Midbrain (tissue), 1 donor: ENCODE results near the gene CDH18.

Source experiments
- DNase-seq: peaks from one replicate; lab custom pipeline; 2025; lab: John Stamatoyannopoulos, UW

Gene CDH18

DNA sequence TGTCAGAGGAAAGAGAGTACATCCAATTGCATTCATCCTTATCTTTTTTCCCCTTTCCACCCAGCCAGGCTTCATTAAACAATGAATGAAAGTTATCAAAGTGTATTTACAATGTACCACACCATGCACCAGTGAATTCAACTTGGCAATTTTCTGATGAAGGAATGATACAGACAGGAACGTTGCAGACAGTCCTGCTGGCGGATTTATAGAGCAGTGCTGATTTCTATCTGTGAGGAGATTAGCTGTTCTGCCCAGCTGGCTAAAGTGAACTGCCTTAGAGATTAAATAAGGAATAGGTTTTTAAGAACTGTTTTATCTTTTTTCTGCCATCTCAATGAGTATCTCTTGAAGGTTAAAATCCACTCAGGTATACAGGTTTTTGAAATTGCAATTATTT, 403.9 kb downstream of the CDH18 start:
- no peak for DNase-seq

DNA sequence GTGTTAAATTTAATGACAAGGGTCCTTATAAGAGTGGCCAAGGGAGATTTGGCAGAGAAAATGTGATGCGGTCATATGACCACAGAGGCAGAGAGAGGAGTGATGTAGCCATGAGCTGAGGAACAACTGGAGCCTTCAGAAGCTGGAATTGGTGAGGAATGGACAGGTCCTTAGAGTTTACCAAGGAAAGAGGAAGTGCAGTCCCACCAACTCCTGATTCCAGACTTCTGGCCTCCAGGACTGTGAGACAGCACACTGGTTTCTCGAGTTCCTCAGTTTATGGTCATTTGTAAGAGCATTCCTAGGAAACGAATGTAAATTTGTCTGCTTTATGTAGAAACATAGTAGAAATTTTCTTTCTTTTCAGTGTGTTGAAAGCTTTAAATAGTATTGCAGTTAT, 410.1 kb downstream of the CDH18 start:
- DNase-seq = no peak

DNA sequence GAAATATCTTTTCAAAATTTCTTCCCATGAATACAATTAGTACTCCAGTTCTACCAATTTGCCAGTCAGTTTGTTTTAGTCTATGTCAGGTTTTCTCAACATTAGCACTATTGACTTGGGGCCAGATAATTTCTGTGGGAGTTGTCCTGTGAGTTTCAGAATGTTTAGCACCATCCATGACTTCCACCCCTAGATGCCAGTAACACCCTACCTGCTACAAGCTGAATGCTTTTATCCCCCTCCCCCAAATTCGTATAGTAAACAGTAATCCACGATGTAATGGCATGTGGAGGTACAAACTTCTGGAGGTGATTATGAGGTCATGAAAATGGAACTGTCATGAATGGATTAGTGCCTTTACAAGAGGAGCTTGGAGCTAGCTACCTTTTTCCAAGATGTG, 420.0 kb downstream of the CDH18 start:
- DNase-seq = no peak

DNA sequence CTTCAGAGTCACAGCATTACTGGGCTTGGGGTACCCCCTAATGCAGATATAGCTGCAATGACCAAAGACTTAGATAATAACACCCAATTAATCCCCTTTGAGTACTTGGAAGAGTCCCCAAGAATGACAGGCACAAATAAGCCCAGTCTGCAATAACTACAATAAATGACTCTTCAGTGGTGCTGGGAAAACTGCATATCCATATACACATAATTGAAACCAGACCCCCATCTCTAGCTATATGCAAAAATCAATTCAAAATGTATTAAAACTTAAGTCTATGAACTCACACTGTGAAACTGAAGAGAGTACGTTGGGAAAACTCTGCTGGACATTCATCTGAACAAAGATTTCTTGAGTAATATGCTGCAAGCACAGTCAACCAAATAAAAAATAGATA, 422.5 kb downstream of the CDH18 start:
- no peak for DNase-seq

DNA sequence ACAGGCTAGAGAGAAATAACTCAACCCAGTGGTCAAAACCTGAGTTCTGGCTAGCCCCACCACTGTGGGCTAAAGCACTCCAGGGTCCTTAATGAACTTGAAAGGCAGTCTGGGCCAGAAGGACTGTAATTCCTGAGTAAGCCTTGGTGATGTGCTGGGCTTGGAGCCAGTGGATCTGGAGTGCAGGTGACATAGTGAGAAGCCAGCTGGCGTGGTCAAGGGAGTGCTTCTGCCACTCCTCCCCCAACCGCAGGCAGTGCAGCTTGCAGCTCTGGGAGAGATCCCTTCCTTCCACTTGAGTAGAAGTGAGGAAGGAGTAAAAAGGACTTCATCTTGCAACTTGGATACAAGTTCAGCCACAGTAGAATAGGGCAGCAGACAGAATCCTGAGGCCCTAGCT, 424.0 kb downstream of the CDH18 start:
- no peak for DNase-seq

DNA sequence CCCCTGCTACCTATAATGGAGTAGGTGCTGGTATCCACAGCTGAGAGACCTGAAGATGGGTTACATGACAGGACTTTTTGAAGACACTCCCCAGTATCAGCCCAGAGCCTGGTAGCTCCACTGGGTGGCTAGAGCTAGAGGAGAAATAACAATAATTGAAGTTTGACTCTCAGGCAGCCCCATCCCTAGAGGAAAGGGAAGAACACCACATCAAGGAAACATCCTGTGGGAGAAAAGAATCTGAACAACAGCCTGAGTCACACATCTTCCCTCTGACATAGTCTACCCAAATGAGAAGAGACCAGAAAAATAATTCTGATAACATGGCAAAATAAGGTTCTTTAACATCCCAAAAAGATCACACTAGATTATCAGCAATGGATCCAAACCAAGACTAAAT, 432.1 kb downstream of the CDH18 start:
- DNase-seq = no peak

DNA sequence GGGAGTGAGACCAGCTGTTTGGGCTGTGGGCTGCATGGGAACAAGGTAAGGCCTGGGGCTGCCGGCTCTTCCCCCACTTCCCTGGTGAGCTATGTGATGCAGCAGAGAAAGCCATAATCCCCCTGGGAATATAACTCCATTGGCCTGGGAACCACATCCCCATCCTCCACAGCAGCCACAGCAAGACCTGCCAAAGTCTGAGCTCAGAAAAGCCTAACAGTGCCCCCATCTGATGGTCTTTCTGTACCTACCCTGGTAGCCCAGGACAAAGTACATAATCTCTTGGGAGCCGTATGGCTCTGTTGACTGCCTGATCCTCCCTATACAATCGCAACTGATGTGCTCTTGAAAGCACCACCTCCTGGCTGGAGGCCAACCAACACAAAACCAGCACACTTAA, 432.6 kb downstream of the CDH18 start:
- no peak for DNase-seq

DNA sequence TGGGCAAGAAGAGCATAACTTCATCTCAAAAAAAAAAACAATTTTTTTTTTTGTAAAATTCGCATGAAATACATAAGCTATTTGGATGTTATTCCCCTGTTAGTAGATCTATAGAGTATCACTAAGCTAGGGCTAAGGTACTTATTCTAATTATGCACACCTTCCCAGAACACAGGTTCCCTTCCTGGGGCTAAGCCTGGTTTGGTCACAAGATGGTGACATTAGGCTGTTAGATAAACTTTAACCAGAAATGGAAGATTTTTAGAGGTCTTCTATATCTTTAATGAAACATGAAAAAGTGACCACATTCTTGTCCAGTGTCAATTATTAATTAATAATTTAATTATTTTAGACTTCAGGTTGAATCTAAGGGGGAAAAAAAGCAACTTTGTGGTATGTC, 433.5 kb downstream of the CDH18 start:
- no peak for DNase-seq

DNA sequence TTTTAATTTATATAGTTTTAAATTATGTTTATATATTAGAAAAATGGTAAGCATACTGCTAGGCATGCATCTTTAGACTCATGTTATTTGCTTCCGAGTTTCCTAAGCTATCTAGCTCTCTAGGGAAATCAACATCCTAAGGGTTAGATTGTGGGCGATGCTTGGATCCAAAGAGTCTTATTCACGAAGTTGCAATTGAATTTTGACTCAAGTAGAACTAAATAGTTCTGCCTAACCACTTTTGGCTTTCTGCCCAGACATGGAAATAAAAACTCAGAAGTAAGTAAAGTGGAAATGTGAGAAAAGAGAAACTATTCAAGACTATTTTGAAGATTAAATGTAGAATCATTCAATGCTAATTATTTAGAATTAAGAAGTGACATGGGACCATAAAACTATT, 440.4 kb downstream of the CDH18 start:
- DNase-seq = no peak

DNA sequence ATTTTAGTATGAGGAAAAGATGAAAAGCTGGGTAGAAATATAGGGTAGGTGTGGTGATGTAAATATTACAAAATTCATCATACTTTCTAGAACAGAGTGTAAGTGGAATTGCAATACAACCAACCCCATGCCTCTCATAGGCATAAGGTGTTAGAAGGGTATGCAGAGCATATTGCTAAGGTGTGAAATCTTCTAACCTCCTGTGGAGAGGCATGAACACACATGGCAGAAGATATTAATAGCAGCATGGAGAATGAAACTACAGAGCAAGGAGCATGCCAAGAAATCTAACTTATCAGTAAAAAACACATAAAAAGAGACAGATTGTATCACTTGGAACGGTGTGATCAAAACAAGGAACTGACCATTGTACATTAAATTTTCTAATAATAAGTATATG, 441.5 kb downstream of the CDH18 start:
- DNase-seq = no peak

DNA sequence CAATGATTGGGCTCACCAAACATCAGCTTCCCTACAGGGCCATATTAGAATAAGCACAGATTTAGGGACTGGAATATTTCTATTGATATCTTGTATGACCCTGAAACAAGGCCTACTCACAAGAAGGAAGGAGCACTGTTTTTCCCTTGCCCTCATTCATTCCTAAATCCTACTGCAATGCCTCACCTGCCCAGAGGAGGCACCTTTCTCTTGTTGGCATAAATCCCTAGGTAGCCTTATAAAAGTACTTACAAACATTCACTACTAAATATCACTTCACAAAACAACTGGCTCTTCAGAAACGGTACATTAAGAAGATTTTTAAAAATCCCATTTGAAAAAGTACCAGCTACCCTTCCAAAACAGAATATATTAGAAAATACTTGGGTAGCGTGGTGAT, 449.4 kb downstream of the CDH18 start:
- no peak for DNase-seq

DNA sequence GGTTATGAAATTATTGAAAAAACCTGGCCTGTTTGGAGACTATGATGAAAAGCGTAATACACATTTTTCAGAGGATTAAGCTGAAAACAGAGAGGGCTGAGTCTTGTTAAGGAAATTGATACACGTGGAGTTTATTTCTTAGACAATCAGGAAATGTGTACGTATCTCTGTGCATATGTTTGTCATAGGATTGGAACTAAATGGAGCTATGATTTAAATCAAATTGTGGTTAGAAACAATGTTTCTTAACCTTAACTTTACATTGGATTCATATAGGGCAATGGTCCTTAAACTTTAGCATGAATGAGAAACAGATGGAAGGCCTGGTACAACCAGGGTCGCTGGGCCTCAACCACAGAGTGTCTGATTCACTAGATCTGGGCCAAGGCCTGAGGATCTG, 451.6 kb downstream of the CDH18 start:
- no peak for DNase-seq

DNA sequence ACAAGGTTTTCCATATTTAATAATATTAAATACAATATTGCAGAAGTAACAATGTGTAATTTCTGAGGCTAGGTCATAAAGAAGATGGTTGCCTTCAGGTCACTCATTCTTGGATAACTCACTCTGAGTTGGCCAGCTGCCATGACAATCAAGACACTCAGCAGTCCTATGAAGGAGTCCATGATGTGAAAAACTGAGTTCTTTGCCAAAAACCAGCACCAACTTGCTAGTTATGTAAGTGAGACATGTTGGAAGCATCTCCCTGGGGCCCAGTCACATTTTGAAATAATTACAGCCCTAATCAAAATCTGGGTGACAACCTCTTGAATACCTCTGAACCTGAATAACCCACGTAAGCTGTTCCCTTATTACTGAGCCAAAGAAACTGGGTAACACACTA, 453.2 kb downstream of the CDH18 start:
- no peak for DNase-seq

DNA sequence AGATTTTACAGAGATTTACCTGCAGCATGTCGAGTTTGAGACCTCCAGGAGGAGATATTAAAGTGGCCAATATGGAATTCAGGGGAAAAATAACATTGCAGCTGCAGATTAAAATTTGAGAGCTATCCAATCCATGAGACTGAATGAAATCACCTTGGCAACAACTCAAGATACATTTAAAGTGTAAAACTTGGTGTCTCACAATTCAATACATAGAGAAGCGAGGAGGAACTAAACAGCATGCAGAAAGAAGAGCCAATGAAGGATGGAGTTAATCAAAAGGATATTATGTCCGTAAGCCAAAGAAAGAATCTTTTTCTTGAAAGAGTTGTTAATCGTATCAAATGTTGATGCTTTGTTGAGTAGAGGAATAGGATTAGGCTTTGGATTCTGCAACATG, 455.1 kb downstream of the CDH18 start:
- DNase-seq = no peak

DNA sequence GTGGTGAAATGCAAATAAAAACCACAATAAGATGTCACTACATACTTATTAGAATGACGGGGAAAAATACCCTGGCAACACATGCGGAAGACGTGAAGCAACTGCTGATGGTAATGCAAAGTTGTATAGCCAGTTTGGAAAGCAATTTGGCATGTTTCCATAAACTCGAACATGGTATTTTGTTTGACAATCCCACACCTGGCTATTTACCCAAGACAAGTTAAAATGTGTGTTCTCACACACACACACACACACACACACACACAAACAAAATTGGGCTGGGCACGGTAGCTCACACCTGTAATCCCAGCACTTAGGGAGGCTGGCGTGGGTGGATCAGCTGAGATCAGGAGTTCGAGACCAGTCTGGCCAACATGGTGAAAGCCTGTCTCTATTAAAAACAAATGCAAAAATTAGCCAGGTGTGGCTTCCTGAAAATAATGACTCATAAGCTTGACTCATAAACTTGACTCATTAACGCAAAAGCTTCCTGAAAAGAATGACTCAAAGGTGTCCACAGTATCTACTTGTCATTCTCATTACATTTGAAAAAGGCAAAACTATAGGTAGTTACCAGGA, 456.5 kb downstream of the CDH18 start:
- DNase-seq = no peak

DNA sequence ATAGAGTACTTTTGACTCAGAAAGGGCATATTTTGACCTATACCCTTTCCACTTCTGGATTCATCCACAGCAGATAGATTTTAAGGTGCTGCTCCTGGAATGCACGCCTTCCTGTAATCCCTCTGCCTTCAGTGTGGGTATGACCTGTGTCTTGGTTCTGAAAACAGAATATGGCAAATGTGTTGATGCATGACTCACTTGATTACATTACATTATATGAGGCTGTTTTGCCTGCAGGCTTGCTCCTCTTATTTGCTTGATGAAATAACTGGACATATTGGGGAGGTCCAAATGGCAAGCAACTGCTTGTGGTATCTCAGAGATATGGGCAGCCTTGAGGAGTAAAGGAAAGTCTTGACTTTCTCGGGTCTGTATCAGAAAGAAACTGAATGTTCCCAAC, 468.6 kb downstream of the CDH18 start:
- no peak for DNase-seq

DNA sequence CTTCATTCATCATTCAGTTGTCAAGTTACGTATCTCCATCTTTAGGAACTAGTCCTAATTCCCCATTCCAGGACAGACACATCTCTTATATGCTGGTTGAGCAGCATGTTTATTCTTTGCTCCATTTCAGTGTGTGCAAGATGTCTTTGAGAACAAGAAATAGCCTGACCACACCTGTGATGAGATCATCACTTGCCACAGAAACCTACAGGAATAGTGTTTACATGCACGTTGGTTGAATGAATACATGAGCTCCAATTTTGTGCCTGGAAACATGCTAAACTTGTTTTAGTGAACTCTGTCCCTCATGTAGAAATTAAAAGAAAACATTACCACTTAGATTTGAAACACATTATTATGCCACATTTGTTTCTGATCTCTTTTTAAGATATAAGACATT, 489.1 kb downstream of the CDH18 start:
- no peak for DNase-seq

DNA sequence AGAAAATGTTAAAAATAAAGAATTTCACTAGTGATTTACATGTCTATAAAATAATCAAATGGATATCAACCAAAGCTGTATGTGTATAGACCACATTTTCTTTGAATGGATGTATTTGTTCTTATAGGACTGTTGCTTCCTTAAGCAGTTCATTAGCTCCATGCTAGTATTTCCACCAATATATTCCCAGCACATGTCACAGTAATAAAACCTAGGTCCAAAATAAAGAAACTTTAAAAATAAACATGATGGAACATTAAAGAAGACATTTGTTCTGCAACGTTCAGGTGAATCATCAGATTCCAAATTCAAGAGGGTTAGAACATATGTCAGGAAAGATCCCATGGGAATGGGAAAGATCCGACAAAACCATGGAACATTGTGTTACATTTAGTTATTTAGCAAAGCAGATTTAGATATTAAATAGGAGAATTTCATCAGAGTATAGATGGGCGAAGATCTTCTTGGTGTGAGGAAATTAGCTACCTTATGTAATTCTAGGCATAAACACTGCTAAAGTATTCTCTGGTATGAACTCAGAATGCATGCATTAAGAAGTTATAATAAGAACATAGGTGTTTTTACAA, 490.7 kb downstream of the CDH18 start:
- DNase-seq = no peak

DNA sequence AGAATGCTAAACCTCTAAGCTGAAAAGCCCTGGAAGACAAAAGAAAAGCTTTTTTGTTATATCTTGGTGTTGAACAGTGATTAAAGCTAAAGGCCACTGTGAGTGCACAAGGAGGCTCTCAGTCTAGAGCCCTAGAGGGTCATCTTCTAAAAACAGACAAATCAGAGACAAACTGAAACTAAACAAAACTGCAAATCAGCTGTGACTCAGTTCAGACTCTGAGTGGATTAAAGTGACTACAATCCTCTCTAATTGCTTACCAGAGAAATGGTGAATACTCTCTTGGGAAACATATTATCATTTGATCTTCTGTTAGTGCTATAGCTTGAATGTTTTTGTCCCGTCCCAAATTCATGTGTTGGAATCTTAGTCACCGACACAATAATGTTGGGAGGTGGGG, 491.9 kb downstream of the CDH18 start:
- DNase-seq = no peak

DNA sequence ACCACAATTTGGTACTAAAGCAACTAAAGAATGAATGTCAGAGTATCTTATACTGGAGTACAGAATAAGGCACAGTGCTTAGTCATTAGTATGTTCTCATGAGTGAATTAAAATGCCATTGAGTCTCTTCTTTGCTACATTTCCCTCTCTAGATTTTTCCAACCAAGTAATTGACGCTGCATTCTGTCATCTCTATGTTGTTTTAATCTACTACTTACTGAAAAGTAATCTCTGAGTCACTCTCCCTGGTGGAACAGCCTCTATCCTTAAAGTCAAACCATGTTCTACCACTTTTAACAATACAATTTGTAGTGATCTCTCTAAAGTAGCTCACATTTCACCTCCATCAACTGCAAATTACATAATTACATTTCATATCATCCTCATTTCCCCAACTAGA, 495.1 kb downstream of the CDH18 start:
- no peak for DNase-seq

DNA sequence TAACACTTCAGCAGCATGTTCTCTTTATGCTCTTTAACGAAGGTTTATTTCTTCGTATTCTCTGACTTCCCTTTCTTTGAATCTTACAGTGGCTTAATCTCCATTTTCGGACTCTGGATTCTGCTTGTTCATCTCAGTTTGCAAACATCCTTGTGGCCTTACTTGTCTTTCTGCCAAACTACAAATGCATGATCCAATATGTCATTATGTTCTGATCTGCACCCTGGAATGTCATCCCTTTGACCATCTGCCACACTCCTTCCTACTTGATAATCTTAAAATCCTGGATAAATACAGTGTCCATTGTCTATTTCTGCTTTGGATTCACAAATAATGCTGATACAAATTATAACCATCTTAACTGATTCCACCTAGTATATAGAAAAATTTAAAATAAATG, 499.2 kb downstream of the CDH18 start:
- DNase-seq = no peak

DNA sequence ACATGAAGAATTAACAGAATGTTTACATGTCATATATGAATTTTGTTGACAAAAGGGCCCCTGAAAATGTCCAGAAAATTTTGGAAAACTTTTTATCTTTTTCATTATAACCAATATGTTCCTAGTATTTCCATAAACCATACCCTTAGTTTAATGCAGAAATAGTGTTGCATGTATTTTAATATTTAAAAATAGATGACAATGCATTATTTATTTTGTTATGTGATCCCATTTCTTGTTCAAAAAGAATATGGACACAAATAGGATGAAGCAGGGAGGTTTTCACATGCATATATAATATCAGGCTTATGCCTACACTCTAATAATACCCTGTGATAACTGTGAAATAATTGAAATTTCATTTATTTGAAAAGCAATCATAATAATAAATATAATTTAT, 500.5 kb downstream of the CDH18 start:
- DNase-seq = no peak

DNA sequence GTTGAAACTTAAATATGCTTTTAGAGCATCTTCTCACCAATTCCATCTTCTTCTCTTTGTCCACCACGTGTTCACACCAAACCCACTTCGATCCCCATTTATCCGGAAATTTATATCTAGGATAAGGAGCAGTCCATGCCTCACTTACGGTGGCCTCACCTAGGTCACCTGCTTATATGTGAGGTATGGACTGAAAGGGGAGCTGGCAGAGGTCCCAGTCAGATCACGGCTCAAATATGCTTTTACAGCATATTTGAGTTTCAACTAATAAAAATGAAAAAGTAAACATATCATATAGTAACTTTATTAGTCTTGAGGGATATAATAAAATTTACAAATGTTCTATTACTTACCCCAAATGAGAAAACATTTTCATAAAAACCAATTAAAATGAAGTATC, 508.4 kb downstream of the CDH18 start:
- no peak for DNase-seq

DNA sequence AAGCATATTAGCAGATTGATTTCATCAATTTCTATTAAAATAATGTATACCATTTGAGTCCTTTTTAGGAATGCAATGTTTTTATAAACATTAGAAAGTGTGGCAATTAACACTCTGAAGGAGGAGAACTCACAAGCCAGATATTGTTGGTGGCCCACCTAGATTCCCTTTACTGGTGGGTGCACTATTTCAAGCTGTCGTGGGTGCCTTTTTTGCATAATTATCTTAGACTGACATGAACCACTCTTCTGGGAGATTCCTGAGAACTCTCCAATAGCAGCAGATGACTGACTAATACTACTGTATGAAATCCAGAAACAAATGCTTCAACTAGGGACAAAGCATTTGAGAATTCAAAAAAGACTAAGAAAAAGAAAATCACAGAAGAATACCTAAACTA, 526.0 kb downstream of the CDH18 start:
- no peak for DNase-seq

DNA sequence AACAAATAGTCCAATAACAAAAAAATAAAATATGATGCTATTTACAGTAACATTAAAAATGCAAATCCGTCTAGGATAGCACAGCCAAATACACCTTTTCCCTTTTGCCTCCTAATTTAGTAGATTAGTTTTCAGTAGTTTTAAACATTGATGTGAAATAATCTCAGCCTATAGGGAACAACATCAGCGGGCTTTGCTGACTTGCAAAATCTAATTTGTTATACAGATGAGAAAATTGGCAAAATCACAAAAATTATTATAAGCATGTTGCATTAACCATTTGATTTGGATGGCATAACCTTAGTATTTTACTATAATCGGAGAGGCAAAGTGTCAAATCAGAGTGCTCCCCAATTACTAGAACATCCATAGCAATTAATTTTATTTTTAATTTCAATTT, 563.5 kb downstream of the CDH18 start:
- no peak for DNase-seq
